NOMO-1 treated with dmso at 0.1 percent for 144 hours (cell line): ENCODE data around the gene KIAA0586.
"Not testable (repeated sequence)": the region's sequence is repeated elsewhere in the genome, so short reads cannot be mapped to it uniquely, and the experiment has no call there.

ENCODE experiments used
- DNase-seq: peaks from one replicate; lab custom pipeline; 2025; ENCODE audit not compliant: unreplicated experiment; lab: John Stamatoyannopoulos, UW

The KIAA0586 gene

DNA sequence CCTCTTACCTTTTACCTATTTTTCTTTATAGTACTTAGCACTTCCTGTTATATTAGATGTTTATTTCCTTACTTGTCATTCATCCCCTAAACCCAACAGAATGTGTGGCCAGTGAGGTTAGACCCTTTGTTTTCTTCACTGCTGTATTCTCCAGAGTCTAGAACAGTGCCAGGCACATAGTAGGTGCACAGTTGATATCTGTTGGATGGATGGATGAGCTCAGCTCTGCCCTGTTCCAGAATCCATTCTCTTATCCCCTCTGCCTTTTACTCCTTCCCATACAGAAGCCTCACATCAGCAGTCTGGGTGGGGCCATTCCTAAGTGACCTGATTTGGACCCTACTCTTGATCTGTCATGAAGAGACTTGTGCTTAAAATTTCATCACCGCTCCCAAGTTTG is 115.7 kb downstream of the KIAA0586 start:
- DNase-seq = no peak

DNA sequence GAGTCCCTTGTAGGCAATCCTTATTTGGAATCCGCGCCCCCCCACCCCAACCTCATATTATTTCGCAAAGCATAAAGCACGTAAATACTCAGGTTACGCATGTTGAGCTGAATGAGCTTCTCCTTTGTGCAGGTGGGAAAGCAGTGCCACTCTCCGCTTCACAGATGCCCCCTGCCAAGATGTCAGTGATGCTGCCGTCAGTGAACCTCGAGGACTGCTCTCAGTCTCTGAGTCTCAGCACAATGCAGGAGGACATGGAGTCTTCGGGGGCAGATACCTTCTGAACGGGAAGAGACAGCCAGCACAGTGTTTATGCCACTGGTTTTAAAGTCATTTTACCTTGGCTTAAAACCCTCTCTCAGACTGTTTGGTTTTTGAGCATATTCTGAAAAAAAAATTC is 120.1 kb downstream of the KIAA0586 start:
- DNase-seq = no peak

GRCh38 chr14:58549105-58549757 is 121.7 kb downstream of the KIAA0586 start:
- DNase-seq = no peak

GRCh38 chr14:58553959-58554358 is 126.4 kb downstream of the KIAA0586 start:
- no peak for DNase-seq

GRCh38 chr14:58555647-58556046 is 128.1 kb downstream of the KIAA0586 start:
- no peak for DNase-seq

- DNase-seq = no peak
Measured at GRCh38 chr14:58557242-58557641, 129.7 kb downstream of the KIAA0586 start.

DNA sequence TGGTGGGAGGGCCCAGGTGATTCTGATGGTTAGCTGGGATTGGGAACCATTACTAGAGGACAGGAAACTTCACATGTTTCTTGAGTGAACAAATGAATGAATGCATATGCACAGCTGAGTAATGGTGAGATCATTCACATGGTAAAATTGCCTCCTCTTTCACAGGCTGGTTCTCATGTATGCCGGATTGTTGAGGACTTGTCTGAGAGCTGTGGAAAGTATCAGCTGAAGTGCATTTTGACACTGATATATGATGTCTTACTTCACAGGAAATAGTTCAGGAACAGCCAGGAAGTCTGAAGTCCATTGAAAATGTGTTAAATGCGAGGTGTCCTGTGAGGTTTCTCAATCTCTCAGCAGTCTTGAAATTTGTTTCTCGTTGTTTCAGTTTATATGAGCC is 132.7 kb downstream of the KIAA0586 start:
- peak; percentile 63 for DNase-seq

- DNase-seq = no peak
Measured at GRCh38 chr14:58562141-58562540, 134.6 kb downstream of the KIAA0586 start.

- no peak for DNase-seq
Measured at GRCh38 chr14:58563978-58564377, 136.5 kb downstream of the KIAA0586 start.

GRCh38 chr14:58565832-58566231 is 138.3 kb downstream of the KIAA0586 start:
- no peak for DNase-seq

- DNase-seq = no peak
Measured at GRCh38 chr14:58566979-58567378, 139.5 kb downstream of the KIAA0586 start.

GRCh38 chr14:58568322-58568721 is 140.8 kb downstream of the KIAA0586 start:
- no peak for DNase-seq

DNA sequence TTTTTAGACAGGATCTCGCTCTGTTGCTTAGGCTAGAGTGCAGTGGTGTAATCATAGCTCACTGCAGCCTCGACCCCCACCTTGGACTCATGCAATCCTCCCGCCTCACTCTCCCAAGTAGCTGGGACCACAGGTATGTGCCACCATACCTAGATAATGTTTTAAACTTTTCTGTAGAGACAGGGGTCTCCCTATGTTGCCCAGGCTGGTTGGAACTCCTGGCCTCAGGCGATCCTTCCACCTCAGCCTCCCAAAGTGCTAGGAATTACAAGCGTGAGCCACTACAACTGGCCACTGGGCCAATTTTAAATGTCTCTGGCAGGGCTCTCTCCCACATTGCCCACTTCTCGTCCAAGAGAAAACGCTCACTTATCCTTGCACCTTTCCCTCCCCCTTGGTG is 143.7 kb downstream of the KIAA0586 start:
- DNase-seq = no peak

DNA sequence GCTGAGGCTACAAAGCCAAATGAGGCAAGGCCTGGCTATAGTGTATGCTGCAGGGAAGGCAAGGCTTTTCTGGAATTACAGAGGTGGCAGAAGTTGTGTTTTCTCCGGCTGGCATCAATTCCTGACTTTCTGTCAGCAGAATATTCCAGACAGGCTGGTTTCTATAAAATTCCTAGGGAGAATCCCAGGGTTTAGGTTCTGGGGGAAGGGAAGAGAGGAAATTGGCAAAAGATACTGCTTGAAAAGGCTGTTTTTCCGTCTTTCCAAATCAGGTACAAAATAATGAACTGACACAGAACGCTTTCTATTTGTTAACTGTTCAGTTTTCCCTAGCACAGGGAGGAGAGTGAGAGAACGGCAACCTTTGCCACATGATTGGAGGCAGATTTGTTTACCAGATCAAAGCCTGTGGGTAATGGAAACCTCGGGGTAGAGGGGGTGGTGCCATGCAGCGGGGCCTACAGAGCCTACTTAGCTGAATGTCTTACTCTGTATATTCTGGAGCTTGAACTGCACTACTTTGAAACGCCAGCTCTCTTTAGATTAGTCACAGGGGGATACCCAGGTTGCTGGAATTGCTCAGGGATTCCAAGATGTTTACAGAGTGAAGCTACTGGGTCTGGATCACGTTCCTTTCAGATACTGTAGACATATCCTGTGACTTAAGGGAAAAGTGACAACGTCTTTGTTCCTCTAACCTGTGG is 144.4 kb downstream of the KIAA0586 start:
- DNase-seq = no peak

DNA sequence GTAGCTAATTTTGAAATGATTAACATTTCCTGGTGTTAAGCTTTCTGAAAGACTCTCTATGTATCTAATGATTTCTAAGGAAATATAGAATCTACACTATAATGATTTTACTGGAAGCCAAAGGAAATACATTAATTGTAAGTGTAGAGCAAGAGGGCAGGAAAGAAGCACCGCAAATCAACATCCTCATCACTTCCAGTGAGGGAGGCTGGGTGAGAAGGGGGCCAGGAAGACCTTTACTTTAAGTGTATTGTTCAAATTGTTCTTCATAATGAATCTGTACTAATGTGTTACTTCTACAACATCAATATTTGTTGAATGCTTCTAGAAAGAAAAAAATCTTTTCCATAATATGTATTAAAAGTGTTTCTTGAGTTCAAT is 144.9 kb downstream of the KIAA0586 start:
- no peak for DNase-seq

- DNase-seq = no peak
Measured at GRCh38 chr14:58572863-58573262, 145.3 kb downstream of the KIAA0586 start.

- no peak for DNase-seq
Measured at GRCh38 chr14:58574623-58575022, 147.1 kb downstream of the KIAA0586 start.

GRCh38 chr14:58575956-58576355 is 148.4 kb downstream of the KIAA0586 start:
- DNase-seq = no peak

GRCh38 chr14:58580035-58580434 is 152.5 kb downstream of the KIAA0586 start:
- not testable (repeated sequence) for DNase-seq

GRCh38 chr14:58581389-58581788 is 153.9 kb downstream of the KIAA0586 start:
- not testable (repeated sequence) for DNase-seq

DNA sequence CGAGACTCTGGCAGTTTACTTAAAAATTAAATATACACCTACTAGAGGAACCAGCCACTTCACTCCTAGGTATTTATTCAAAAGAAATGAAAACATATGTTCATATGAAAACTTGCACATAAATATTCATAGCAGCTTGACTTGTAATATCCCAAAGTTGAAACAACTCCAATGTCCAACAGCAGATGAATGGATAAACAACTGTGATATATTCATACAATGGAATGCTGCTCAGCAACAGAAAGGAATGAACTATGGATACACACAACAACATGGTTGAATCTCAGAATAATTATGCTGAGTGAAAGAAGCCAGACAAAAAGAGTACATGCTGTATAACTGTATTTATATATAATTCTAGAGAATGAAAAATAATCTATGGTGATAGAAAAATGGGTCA is 156.9 kb downstream of the KIAA0586 start:
- no peak for DNase-seq

GRCh38 chr14:58587271-58587670 is 159.8 kb downstream of the KIAA0586 start:
- no peak for DNase-seq

DNA sequence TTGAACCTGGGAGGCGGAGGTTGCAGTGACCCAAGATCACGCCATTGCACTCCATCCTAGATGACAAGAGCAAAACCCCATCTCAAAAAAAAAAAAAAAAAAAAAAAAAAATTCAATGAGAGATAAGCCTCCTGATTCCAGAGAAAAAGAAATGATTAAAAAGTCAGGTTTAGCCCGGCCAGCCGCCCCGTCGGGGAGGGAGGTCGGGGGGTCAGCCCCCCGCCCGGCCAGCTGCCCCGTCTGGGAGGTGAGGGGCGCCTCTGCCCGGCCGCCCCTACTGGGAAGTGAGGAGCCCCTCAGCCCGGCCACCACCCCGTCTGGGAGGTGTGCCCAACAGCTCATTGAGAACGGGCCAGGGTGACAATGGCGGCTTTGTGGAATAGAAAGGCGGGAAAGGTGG is 160.8 kb downstream of the KIAA0586 start:
- DNase-seq = not testable (repeated sequence)
